GM21737 (cell line): ENCODE data around the gene C11orf24.

Experiments
- ATAC-seq: cut with Tn5 transposase; IDR thresholded peaks from one replicate; pipeline ENCODE4 v1.9.1; 2021; ENCODE audit warnings: mild to moderate bottlenecking, moderate library complexity; ENCODE audit not compliant: unreplicated experiment

C11orf24 gene

DNA sequence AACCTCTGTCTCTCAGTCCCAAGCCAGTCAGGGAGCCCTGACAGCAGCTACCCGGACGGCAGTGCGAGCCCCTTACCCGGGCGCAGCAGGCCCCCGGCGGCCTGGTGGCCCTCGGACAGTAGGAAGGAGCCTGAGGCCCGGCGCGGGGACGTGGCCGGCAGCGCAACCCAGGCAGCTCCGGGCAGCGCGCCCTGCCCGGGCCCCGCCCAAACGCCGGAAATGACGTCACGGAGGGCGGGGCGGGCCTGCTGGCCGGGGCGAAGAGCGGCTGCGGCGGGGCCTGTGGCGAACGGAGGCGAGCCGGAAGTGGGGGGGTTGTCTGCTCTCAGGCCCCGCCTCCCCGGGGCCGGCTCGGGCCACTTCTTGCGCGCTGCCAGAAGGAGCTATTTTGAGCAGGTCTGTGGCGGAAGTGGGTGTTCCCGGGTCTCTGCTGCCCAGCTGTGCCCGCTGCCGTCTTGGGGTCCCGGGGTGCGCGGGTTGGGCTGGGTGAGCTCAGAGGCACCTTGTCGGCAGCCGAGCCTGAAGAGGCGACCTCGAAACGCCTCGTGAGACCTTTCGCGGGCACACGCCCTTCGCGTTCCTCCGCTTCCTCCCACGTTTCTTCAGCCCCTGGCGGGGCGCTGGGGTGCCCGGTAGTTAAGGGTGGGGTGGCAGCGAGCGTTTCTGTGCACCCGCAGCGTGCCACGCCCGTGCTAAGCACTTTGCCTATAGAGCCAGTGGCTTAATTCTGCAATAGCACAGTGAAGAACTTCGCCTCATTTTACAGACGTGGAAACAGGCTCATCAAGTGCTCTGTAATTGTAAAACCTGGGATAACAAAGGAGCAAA, at the start of gene C11orf24:
Gene C11orf24 (minus strand): TSS at position 193 of the 828 bp plus-strand sequence. CDS start 8,206 bp downstream, outside the sequence.
- peak; percentile 86 for ATAC-seq

DNA sequence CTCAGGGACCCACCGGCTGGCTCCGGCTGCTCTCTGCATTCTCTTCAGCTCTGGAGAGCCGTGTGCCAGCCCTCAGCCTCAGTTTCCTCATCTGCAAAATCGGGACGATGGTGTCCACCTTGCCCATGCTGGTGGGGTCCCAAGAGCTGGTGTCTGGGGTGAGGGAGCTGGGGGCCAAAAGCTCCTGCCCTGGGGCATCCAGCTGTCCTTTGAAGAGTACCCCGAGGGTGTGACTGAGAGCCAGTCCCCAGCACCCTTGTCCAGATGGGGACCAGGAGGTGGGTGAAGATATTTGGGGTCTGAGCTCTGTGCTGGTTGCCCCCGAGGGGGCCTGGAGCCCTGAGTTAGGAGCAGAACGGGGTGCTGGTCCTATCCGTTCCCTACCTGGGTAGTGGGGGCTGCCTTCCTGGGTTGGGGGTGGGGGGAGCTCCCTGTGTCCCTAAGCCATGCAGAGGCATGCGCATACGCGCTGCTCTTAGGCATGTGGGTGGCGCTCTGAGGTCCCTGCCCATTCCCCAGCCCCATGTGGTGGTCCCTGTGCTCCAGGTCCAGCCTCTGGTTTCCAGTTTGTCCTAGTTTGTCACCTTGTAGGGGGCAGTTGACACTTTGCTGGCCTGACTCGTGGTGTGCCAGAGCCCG, 45.5 kb upstream of the C11orf24 start:
- no peak for ATAC-seq

DNA sequence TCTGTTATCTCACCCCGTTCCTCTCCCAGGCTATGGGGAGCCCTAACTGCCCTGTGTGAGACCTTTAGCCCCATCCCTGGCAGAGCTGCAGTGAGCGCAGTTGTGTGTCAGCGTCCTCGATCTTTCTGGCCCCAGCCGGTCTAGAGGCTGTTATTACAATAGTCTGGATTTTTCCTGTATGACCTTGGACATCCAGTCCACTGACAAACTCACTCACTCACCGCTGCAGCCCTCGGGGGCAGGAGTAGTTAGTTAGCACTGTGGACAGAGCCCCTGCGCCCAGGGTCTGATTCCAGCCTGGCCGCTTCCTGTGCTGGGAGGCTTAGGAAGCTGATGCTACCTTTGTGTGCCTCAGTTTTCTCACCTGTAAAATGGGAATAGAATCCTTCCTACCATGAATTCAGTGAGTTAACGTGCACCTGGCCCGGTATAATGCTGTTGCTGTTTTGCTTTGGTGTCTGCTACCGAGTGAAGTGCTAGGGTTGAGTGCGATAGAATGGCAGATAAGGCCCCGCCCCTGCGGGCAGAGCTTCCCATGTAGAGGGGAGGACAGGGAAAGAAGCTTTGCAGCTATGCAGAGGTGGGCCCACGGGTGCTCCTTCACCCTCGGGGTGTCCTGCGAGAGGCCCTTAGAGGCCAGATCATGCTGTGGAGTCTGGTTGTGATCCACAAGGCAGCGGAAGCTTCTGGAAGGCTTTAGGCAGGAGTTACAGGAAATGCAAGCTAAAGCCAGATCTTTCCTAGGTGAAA, 43.6 kb upstream of the C11orf24 start:
- no peak for ATAC-seq

DNA sequence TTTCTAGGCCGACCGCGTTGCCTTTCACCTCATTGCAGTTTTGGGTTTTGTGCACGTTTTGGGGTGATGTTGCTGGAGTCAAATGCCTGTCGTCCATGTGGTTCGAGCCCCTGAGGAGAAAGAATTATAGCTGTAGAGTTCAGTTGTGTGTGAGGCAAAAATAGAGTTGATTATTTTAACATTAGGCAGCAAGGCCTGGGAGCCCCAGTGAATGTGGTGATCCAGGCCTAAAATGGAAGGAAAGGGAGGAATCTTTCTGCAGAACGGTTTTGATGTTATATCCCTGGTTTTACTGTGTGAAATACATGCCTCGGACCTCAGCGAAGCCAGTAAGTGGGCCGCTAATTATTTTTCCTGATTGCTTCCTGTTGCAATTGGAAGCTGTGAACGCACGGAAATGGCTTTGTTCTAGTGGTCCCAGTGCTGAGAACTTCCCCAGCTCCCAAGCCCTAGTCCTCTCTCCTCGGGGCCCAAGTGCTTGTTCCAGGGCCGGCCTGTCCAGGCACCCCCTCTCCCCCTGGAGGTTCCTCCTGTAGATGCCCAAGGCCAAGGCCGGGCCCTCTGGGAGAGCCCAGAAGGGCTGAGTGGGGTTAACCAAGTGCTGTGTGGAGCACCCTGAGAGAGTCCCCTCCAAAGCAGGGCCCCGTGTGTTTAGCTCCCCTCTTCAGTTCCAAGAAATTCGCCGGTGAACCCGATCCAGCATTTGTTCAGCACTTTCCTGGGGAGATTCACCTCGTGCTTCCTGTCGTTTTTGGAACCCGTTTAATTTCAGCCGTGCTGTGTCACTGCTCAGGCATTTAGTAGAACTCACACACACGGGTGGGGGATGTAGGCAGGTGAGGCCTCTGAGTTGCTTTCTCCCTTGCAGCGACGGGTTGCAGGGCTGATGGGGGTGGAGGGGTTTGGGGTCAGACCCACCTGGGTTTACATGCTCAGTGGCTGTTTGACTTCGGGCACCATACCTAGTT, 42.7 kb upstream of the C11orf24 start:
- no peak for ATAC-seq

DNA sequence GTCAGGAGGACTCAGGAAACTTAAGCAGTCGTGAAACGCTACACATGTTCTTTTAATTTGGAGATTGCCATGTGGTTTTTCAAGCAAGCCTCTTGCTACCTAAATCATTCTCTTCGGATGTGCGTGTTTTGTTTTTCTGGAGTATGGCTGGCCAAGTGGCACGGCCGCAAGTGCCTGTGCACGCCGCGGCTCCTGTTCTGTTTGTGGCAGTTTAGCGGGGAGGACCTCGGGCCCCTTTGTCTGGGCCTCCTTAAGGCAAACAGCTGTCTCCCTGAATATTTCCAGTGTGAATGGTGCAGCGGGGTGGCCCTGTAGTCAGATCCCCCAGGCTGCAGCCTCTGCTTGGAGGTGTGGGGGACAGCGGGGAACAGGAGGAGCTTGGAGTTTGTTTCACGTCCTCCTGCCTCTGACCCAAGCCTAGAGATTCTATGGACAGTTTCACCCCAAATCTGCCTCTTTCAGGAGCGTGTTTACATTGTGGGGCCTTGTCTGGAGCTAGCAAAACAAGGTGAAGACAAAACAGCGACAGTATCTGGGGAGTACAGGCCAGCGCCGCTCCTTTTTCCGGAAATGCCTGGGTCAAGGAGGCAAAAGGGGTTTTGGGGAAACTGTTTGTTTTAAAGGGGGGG, 41.9 kb upstream of the C11orf24 start:
- ATAC-seq = no peak

DNA sequence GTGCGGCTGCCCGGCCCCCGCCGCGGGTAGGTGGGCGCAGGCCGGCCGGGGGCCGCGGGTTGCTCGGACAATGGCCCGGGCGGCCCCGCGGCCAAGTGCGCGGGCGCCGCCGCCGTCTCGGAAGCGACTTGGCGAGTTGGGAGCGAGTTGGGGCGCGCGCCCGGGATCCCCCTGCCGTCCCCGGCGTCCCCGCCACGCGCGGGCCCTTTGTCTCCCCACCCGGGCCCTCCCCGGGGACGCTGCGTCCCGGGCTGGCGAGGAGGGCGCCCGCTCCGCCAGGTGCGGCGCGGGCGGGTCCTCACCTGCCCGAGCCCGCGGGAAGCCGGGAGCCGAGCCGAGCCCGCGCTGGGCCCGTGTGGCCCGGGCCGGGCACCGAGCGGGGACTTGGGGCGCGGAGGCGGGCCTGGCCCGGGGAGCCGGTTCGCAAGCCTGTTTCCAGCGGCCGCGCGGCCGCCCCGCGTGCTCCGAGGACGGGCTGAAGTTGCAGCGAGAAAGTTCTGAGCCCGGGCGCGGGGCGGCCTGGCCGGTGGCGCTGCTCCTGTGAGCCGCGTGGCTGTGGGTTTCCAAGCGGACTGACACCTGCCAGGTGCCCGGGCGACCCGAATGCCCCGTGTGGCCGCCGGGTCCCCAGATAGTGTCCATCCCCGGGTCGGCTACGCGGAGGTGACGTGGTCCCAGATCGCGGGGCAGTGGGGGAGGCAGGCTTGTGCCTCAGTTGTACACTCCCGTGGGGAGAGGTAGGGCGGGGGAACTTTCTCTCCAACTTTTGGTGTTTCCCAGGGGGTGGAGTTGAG, 41.2 kb upstream of the C11orf24 start:
- ATAC-seq = no peak

DNA sequence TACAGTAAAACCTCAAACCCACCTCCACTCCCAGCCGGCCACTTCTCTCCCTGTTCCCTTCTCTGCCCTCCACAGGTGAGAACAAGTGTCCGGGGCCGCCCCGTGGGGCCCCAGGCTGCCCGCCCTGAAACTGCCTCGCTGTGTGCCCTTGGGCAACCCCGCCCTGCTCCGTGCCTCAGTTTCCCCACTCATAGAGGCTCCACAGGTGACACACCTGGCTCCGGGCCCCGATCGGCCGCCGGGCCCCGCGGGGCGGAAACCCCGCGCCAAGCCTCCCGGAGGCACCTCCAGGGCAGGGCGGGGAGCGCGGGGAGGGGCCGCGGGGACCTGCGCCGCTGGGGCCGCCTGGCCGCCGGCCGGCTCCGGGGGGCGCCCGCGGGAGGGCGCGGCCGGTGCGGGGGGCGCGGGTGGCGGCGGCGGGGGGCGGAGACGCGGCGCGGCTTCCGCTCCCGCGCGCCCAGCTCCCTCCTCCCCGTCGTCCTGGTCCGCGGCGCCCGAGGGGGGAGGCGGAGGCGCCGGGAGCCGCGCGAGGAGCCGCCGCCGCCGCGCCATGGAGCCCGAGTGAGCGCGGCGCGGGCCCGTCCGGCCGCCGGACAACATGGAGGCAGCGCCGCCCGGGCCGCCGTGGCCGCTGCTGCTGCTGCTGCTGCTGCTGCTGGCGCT, 40.5 kb upstream of the C11orf24 start, which contains the start of gene LRP5:
Gene LRP5 (plus strand): TSS at position 475 of the 663 bp plus-strand sequence. CDS start 124 bp downstream, at position 599.
- ATAC-seq = no peak

DNA sequence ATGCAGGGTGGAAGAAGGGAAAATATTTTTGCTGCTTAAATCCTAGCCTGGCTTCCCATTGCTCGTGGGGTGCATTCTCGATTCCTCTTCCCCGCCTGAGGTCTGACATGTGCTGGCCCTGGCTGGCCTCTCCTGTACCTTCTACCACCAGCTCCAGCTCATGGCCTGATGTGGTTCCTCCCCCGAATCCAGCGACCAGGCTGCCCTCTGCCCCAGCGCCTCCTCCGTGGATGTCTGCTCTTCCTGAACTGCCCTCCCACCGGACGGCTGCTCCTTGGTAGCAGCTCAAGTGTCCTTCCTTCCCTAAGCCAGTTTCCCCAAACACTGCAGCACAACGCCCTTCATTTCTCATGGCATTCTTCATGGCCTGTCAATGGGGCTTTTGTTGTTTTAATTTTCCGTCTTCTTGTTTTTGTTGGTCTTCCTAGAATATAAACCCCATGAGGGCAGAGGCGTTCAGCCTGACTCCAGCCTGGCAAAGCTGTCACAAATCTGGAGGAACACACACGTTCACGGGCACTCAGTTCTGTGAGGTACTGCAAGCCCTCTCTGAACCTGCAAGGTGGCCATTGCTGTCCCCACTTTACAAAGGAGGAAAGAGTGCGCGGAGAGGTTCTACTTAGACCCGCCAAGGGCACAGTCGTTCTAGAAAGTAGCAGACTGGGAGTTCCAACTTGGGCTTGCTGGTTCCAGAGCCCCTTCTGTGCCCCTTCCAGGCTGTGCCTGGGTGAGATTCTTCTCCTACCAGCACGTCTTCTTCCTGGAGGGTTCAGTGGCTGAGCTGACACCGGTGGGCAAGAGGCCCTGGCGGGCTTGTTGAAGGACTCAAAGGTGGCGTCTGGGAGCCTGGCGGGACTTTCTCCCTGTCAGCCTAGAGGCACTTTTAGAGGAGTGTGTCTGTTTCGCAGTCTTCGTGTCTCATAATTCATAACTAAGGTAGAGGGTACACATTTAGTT, 39.7 kb upstream of the C11orf24 start:
- no peak for ATAC-seq

DNA sequence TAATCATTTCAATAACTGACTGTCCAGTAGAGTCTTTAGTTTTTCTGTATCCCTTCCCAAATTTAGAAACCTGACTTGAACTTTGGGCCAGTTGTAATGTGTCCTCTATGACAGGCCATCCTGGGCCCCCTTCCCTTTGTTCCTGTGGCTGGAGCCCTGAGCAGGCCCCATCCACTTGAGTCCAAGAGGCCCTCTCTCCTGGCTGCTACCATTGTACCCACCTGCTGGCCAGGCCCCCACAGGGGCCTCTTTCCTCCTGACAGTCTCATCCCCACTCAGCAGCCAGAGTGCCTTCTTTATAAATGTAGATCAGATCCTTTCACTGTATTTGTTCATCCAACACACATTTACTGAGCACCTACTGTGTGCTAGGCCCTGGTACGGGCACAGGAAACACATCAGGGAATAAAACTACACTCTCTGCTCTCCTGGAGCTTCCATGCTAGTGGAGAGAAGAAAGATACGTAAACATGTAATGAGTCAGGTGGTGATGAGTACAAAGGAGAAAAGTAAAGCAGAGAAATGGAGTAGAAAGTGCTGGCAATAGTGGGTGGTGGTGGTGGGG, 37.9 kb upstream of the C11orf24 start:
- ATAC-seq = no peak

DNA sequence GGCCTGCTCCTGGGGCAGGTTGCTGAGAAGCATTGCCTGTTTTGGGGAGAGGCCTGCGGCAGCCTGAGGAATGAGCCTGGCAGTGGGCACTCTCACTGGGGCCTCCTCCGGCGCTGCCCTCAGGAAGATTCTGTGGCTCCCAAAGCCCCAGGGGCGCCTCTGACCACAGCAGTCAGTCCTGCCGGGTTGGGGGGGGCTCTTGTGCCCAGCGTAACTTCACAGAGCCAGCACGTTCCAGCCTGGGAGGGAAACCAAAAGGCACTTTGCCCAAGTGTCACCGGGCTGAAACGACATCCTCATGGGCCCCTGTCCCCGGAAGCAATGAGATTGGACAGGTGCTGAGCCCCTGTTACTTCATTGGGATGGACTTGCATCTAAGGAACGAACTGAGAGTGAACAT, 36.3 kb upstream of the C11orf24 start:
- no peak for ATAC-seq

DNA sequence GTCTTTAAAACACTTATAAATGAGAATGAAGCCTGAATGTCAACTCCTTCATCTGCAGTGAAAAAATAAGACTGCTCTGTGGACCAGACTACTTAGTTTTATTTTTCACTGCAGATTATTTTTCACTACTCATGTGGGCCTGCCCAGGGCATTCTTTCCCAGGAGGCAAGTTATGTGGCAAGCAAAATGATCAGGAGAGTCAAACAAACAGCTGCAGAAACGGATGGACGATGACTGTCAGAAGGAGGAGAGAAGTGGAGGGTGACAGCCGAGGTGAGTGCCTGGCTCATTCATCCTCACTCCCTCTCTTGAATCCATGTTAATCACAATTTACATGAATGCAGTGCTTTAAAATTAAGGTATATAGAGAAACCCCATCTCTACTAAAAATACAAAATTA, 34.9 kb upstream of the C11orf24 start:
- no peak for ATAC-seq

DNA sequence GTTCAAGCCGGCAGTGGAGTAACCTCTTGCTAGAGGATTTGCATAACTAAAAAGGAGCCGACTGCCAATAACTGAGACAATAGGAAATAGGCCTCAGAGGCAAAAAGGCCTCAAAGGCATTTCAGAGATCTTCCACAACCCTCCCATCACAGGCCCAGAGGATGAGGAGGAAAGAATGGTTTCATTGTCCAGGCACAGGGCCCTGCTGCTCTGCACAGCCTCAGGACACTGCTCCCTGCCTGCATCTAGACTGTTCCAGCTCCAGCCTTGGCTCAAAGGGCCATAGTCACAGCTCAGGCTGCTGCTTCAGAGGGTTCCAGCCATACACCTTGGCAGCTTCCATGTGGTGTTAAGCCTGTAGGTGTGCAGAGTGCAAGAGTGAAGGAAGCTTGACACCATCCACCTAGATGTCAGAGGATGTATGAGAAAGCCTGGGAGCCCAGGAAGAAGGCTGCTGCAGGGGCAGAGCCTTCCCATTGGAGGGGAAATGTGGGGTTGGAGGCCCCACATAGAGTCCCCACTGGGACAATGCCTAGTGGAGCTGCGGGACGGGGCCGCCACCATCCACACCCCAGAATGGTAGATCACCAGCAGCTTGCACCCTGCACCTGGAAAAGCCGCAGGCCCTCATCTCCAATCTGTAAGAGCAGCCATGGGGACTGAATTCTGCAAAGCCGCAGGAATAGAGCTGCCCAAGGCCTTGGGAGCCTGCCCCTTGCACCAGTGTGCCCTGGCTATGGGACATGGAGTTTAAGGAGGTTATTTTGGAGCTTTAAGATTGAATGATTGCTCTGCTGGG, 32.4 kb upstream of the C11orf24 start:
- ATAC-seq = no peak

DNA sequence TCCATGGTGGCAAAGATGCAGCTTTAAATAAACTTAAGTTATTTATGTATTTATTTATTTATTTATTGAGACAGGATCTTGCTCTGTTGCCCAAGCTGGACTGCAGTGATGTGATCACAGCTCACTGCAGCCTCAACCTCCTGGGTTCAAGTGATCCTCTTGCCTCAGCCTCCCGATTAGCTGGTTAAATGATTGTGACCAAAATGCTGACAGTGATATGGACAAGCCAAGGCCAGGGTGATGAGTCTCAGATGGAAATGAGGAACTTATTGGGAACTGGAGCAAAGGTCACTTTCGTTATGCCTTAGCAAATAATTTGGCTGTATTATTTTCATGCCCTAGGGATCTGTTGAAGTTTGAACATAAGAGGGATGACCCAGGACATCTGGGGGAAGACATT, 31.3 kb upstream of the C11orf24 start:
- ATAC-seq = no peak

DNA sequence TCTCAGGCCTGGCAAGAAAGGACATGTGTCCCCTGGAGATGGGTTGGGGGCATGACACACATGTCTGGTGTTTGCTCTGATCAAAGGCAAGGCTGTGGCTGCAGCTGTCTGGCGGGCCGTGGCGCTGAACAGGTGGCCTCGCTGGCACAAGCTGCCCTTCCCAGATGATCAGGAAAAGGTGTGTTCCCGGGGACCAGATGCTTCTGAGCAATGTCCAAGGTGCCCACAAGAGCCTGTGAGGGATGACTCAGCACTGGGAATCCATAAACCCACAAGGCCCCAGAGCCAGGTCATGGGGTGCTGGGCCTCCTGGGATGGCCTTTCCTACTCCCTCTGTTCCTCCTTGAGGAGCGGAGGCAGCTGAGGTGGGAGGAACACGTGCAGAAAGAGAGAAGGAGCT, 30.9 kb upstream of the C11orf24 start:
- ATAC-seq = no peak

DNA sequence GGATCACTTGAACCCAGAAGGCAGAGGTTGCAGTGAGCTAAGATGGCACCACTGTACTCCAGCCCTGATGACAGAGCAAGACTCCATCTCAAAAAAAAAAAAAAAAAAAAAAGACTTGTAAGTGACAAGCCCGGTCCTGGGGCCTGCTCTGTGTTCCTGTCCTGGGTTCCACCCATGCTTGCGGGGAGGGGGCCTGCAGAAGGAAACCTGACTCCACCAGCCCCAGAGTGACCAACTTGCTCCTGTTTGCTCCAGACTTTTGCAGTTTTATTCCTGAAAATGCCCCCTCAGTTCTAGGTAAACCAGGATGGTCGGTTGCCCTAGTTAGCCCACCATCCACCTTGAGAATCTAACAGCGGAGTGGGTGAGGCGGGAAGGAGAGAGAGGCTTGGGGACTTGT, 30.5 kb upstream of the C11orf24 start:
- ATAC-seq = no peak

DNA sequence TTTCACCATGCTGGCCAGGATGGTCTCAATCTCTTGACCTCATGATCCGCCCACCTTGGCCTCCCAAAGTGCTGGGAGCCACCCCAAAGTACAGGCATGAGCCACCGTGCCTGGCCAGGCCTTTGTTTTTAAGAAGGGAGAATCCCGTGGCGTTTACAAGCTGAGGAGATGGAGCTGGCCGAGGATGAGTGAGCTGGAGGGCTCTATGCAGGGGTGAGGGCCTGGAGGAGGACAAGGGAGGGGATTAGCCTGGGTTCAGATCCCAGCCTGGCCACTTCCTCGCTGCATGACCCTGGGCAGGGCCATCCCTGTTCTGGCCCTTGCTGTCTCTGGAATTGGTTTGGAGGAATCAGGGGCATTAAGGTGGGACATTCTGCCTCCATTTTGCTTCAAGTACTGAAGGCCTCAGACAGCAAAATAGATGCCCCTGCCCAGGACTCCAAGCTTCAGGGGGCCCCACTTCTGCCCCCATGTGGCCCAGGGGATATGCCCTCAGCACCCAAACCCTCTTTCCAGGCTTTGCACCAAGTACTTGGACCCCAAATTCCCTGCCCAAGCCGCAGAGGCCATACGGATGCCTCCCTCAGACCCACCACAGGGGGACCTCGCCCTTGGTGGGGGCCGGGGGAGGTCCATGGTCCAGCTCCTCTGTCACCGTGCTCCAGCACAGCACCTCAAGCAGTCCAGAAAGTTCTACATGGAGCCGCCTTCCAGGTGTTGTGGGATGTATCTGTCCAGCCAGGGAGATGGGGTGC, 28.5 kb upstream of the C11orf24 start:
- ATAC-seq = no peak
